Common myeloid progenitor, CD34-positive (primary cell): ENCODE measurements around the gene RPS27A.
"Not testable (repeated sequence)": the region's sequence is repeated elsewhere in the genome, so short reads cannot be mapped to it uniquely, and the experiment has no call there.

Experiments
- CTCF ChIA-PET: fragments of 350-600 bp; sonication (Branson Sonifier 250); formaldehyde crosslinking; loops from one replicate; lab custom pipeline; 2021; ENCODE audit warnings: antibody characterized with exemption; lab: Charles Lee
- POLR2A ChIA-PET: fragments of 350-600 bp; sonication (Branson Sonifier 250); formaldehyde crosslinking; loops from one replicate; lab custom pipeline; 2021; ENCODE audit warnings: antibody characterized with exemption; lab: Charles Lee
- DNase-seq, 3 donors: peaks; one replicate each; pipeline versions ENCODE4 v3.0.0 to v3.0.0-alpha.2; 2013
- H3K27ac ChIP-seq, 2 experiments: 1 replicate in 1 of 2; 2 replicates in 1 of 2; pipeline ENCODE4 v1.7.0; 2013; ENCODE audit warnings: inconsistent platforms in 2 of 2, low read length in 2 of 2, mild to moderate bottlenecking in 2 of 2, low read depth in 1 of 2, moderate library complexity in 1 of 2; ENCODE audit not compliant: severe bottlenecking in 2 of 2, insufficient read depth in 1 of 2, poor library complexity in 1 of 2
- H3K27me3 ChIP-seq, 5 experiments: replicated peaks in 2 of 5; 1 replicate in 3 of 5; 2 replicates in 2 of 5; pipeline versions ENCODE4 v1.6.1 to v1.7.0; 2013; ENCODE audit warnings: low read length in 4 of 5, mild to moderate bottlenecking in 2 of 5, moderate library complexity in 2 of 5, inconsistent platforms in 1 of 5; ENCODE audit not compliant: insufficient read depth in 5 of 5, control insufficient read depth in 4 of 5
- H3K36me3 ChIP-seq, 4 experiments: 1 replicate in 2 of 4; 2 replicates in 2 of 4; pipeline versions ENCODE4 v1.6.1 to v1.7.0; 2013; ENCODE audit warnings: low read length in 3 of 4, control low read depth in 1 of 4, mild to moderate bottlenecking in 1 of 4; ENCODE audit not compliant: control insufficient read depth in 4 of 4, insufficient read depth in 4 of 4
- H3K4me1 ChIP-seq, 4 experiments: 1 replicate in 3 of 4; 2 replicates in 1 of 4; pipeline versions ENCODE4 v1.6.1 to v1.7.1; 2013; ENCODE audit warnings: low read length in 3 of 4, mild to moderate bottlenecking in 3 of 4, control low read depth in 1 of 4, inconsistent platforms in 1 of 4, moderate library complexity in 1 of 4; ENCODE audit not compliant: control insufficient read depth in 4 of 4, insufficient read depth in 4 of 4; ENCODE audit errors: control extremely low read depth in 1 of 4
- H3K4me3 ChIP-seq, 7 experiments: 1 replicate in 4 of 7; 2 replicates in 3 of 7; pipeline versions ENCODE4 v1.5.1 to v1.7.0; 2013; ENCODE audit warnings: mild to moderate bottlenecking in 7 of 7, low read length in 6 of 7, moderate library complexity in 6 of 7, inconsistent platforms in 2 of 7, low read depth in 2 of 7, control low read depth in 1 of 7; ENCODE audit not compliant: insufficient read depth in 4 of 7, control insufficient read depth in 1 of 7; ENCODE audit errors: extremely low read depth in 1 of 7
- H3K9me3 ChIP-seq, 5 experiments: 1 replicate in 4 of 5; 2 replicates in 1 of 5; pipeline versions ENCODE4 v1.6.1 to v1.7.1; 2013; ENCODE audit warnings: low read length in 4 of 5, mild to moderate bottlenecking in 2 of 5, inconsistent platforms in 1 of 5, low read depth in 1 of 5, moderate library complexity in 1 of 5; ENCODE audit not compliant: control insufficient read depth in 4 of 5, insufficient read depth in 2 of 5; ENCODE audit errors: control extremely low read depth in 1 of 5
- WGBS: methylation state at CpG from one replicate; pipeline ENCODE4 v1.1.5; 2013; ENCODE audit not compliant: insufficient coverage; 5-methylcytosine and 5-hydroxymethylcytosine counted together

Gene RPS27A

GRCh38 chr2:55213822-55214221 lies 18.7 kb upstream of the RPS27A start:
- Histone ChIP-seq H3K4me1 (no peaks in the 10 kb centered on the region), H3K36me3 (no peaks in the 10 kb centered on the region), H3K27ac (no peak overlapping the region), H3K9me3 (no peaks in the 10 kb centered on the region), H3K4me3 (no peak overlapping the region), H3K27me3 (no peaks in the 10 kb centered on the region)
- ChIA-PET POLR2A (no interaction called here), CTCF (no interaction called here)
- no peak for DNase-seq

GRCh38 chr2:55223958-55224760 lies 8.3 kb upstream of the RPS27A start:
- Histone ChIP-seq H3K4me3 (peak overlapping the region in 2 of 7 experiments; percentile 80 to 82), H3K27ac (peak overlapping the region in 1 of 2 experiments; percentile 80), H3K36me3 (peaks cover 0 to 10% (median 0%) of the 10 kb centered on the region in 4 experiments), H3K9me3 (no peaks in the 10 kb centered on the region), H3K27me3 (no peaks in the 10 kb centered on the region), H3K4me1 (peaks cover 3 to 18% (median 13%) of the 10 kb centered on the region in 4 experiments)
- 96% methylated on average over 25 of the region's 25 CpGs for WGBS
- ChIA-PET CTCF (interaction anchor here (0.6 to 1.6 kb wide), 5 partner anchors 8 to 251 kb away, joined by 3 to 6 read pairs (median 3); partner anchors contain the start of genes CLHC1 and RPS27A), POLR2A (interaction anchor here (0.5 to 1.9 kb wide), 2 partner anchors 9 to 1259 kb away, joined by 3 to 9 read pairs; partner anchors contain the start of genes CLHC1 and RPS27A)
- DNase-seq, result peak in 2 of 3 donors; percentile 13 to 22

GRCh38 chr2:55224761-55225261 lies 7.7 kb upstream of the RPS27A start:
- Histone ChIP-seq H3K4me3 (no peak overlapping the region), H3K27ac (no peak overlapping the region), H3K4me1 (peaks cover 3 to 18% (median 14%) of the 10 kb centered on the region in 4 experiments), H3K27me3 (no peaks in the 10 kb centered on the region), H3K9me3 (no peaks in the 10 kb centered on the region), H3K36me3 (peaks cover 0 to 10% (median 0%) of the 10 kb centered on the region in 4 experiments)
- WGBS, result 94% methylated on average over 18 of the region's 19 CpGs
- CTCF ChIA-PET, result interaction anchor here (1.1 to 1.6 kb wide), 4 partner anchors 8 to 39 kb away, joined by 3 to 6 read pairs (median 4); partner anchors contain the start of genes CLHC1 and RPS27A
- no peak for DNase-seq
- POLR2A ChIA-PET, result interaction anchor here (0.5 to 1.9 kb wide), 2 partner anchors 8 to 1259 kb away, joined by 3 to 9 read pairs; partner anchors contain the start of genes CLHC1 and RPS27A

GRCh38 chr2:55225481-55226020 lies 6.9 kb upstream of the RPS27A start:
- no peak overlapping the region for H3K4me3 ChIP-seq
- POLR2A ChIA-PET, result no interaction called here
- no peaks in the 10 kb centered on the region for H3K27me3 ChIP-seq
- H3K9me3 ChIP-seq, result no peaks in the 10 kb centered on the region
- peaks cover 0 to 7% (median 0%) of the 10 kb centered on the region in 4 experiments for H3K36me3 ChIP-seq
- 88% methylated on average over 19 of the region's 19 CpGs for WGBS
- peaks cover 3 to 18% (median 14%) of the 10 kb centered on the region in 4 experiments for H3K4me1 ChIP-seq
- no peak overlapping the region for H3K27ac ChIP-seq
- CTCF ChIA-PET, result interaction anchor here (0.7 to 1.4 kb wide), 2 partner anchors 9 to 10 kb away, joined by 4 read pairs; no protein-coding TSS in a partner anchor
- DNase-seq, result no peak

- peak overlapping the region in 3 of 7 experiments; percentile 5 to 20 (median 6) for H3K4me3 ChIP-seq
- peak; percentile 19 to 64 (median 48) for DNase-seq
- POLR2A ChIA-PET, result interaction anchor here (0.5 kb wide), 1 partner anchor 1005 kb away, joined by 4 read pairs; no protein-coding TSS in a partner anchor
These were observed 4.9 kb upstream of the RPS27A start for GRCh38 chr2:55227437-55228225.

GRCh38 chr2:55228226-55228563 lies 4.3 kb upstream of the RPS27A start:
- H3K27ac ChIP-seq, result peak overlapping the region in 1 of 2 experiments; percentile 31
- no peak for DNase-seq
- peaks cover 0 to 24% (median 19%) of the 10 kb centered on the region in 4 experiments for H3K4me1 ChIP-seq
- peak overlapping the region in 3 of 7 experiments; percentile 5 to 20 (median 6) for H3K4me3 ChIP-seq
- ChIA-PET POLR2A (no interaction called here), CTCF (interaction anchor here (0.6 kb wide), 1 partner anchor 53 kb away, joined by 3 read pairs; no protein-coding TSS in a partner anchor)
- H3K36me3 ChIP-seq, result peaks cover 0 to 7% (median 0%) of the 10 kb centered on the region in 4 experiments
- no peaks in the 10 kb centered on the region for H3K27me3 ChIP-seq
- no peaks in the 10 kb centered on the region for H3K9me3 ChIP-seq

More at GRCh38 chr2:55227437-55228225, 4.9 kb upstream of the RPS27A start:
- 50% methylated on average over 1 of the region's 7 CpGs for WGBS
- peak overlapping the region in 1 of 2 experiments; percentile 31 for H3K27ac ChIP-seq
- CTCF ChIA-PET, result interaction anchor here (0.6 kb wide), 1 partner anchor 52 kb away, joined by 3 read pairs; no protein-coding TSS in a partner anchor
- peaks cover 3 to 23% (median 20%) of the 10 kb centered on the region in 4 experiments for H3K4me1 ChIP-seq
- H3K9me3 ChIP-seq, H3K36me3 ChIP-seq, H3K27me3 ChIP-seq: not testable (repeated sequence)
